SU-DHL-6 (cell line): ENCODE measurements around the gene NMNAT2.

ENCODE experiments used
- H2AFZ ChIP-seq: fragments of 200-600 bp; sonication (generic); 2 replicates; pipeline ENCODE4 v1.6.1; 2014; ENCODE audit warnings: low read depth, mild to moderate bottlenecking, moderate library complexity, mixed read lengths, antibody characterized with exemption, low read length; ENCODE audit not compliant: severe bottlenecking
- H3F3A ChIP-seq: fragments of 200-600 bp; shearing (Covaris generic); 2 replicates; pipeline ENCODE4 v1.6.0; 2016; ENCODE audit warnings: antibody characterized with exemption, mild to moderate bottlenecking; ENCODE audit not compliant: insufficient read depth
- H3K27ac ChIP-seq: fragments of 200-600 bp; sonication (generic); 2 replicates; pipeline ENCODE4 v1.5.1; 2016; ENCODE audit warnings: low read depth, mild to moderate bottlenecking, low read length, moderate library complexity, mixed read lengths
- H3K27me3 ChIP-seq: fragments of 200-600 bp; sonication (generic), shearing (Covaris generic); 2 replicates; pipeline ENCODE4 v1.6.0; 2014; ENCODE audit warnings: mild to moderate bottlenecking, low read length
- H3K36me3 ChIP-seq: fragments of 200-600 bp; sonication (generic); 2 replicates; pipeline ENCODE4 v1.6.1; 2014; ENCODE audit warnings: mild to moderate bottlenecking, low read length, mixed read lengths
- H3K4me2 ChIP-seq: fragments of 300-600, 200-600 bp; shearing (Covaris generic), sonication (generic); 2 replicates; pipeline ENCODE4 v1.6.0; 2014; ENCODE audit warnings: low read length, low read depth, mild to moderate bottlenecking; ENCODE audit not compliant: poor library complexity, severe bottlenecking
- H3K4me3 ChIP-seq: fragments of 200-600 bp; sonication (generic); 2 replicates; pipeline ENCODE4 v1.5.1; 2014; ENCODE audit warnings: antibody characterized with exemption, low read length, mild to moderate bottlenecking, mixed read lengths; ENCODE audit not compliant: insufficient read depth, poor library complexity, severe bottlenecking
- H3K79me2 ChIP-seq: fragments of 200-600 bp; sonication (generic); 2 replicates; pipeline ENCODE4 v1.6.1; 2014; ENCODE audit warnings: mild to moderate bottlenecking, low read length, moderate library complexity; ENCODE audit not compliant: insufficient read depth
- H3K9ac ChIP-seq: fragments of 200-600 bp; sonication (generic); 2 replicates; pipeline ENCODE4 v1.7.0; 2014; ENCODE audit warnings: mild to moderate bottlenecking, low read length
- H3K9me2 ChIP-seq: fragments of 200-600 bp; sonication (generic); replicated peaks from 2 replicates; pipeline ENCODE4 v1.6.1; 2014; ENCODE audit warnings: low read length; ENCODE audit not compliant: insufficient read depth
- H3K9me3 ChIP-seq: fragments of 200-600 bp; sonication (generic); 2 replicates; pipeline ENCODE4 v1.6.1; 2014; ENCODE audit warnings: low read length, mixed read lengths; ENCODE audit not compliant: insufficient read depth
- H4K20me1 ChIP-seq: fragments of 200-600 bp; sonication (generic); 2 replicates; pipeline ENCODE4 v1.6.1; 2014; ENCODE audit warnings: low read depth, mild to moderate bottlenecking, antibody characterized with exemption, low read length, moderate library complexity, mixed read lengths
- EZH2phosphoT487 ChIP-seq: fragments of 200-600 bp; sonication (generic), shearing (Covaris generic); conservative IDR thresholded peaks from 2 replicates; pipeline ENCODE4 v1.6.1; 2018; ENCODE audit warnings: mild to moderate bottlenecking, antibody characterized with exemption, low read length, moderate library complexity, mixed read lengths
- TF ChIP-seq, protein P1 (sequence below): fragments of 200-600 bp; sonication (generic); IDR thresholded peaks from one replicate; pipeline ENCODE4 v1.5.1; 2017; ENCODE audit warnings: antibody characterized with exemption, mild to moderate bottlenecking, low read length, moderate library complexity; ENCODE audit not compliant: insufficient read depth, poor library complexity, severe bottlenecking

The NMNAT2 gene

GRCh38 chr1:183457449-183457848, 39.3 kb upstream of the NMNAT2 start:
- H3K27ac ChIP-seq = no peak overlapping the region
- no peak overlapping the region for H3K4me2 ChIP-seq
- no peaks in the 10 kb centered on the region for H3K27me3 ChIP-seq
- H4K20me1 ChIP-seq = no peaks in the 10 kb centered on the region
- H2AFZ ChIP-seq = no peak overlapping the region
- H3K4me3 ChIP-seq = no peak overlapping the region
- no peaks in the 10 kb centered on the region for H3K79me2 ChIP-seq
- TF ChIP-seq, protein P1, sequence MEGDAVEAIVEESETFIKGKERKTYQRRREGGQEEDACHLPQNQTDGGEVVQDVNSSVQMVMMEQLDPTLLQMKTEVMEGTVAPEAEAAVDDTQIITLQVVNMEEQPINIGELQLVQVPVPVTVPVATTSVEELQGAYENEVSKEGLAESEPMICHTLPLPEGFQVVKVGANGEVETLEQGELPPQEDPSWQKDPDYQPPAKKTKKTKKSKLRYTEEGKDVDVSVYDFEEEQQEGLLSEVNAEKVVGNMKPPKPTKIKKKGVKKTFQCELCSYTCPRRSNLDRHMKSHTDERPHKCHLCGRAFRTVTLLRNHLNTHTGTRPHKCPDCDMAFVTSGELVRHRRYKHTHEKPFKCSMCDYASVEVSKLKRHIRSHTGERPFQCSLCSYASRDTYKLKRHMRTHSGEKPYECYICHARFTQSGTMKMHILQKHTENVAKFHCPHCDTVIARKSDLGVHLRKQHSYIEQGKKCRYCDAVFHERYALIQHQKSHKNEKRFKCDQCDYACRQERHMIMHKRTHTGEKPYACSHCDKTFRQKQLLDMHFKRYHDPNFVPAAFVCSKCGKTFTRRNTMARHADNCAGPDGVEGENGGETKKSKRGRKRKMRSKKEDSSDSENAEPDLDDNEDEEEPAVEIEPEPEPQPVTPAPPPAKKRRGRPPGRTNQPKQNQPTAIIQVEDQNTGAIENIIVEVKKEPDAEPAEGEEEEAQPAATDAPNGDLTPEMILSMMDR = no peak
- no peak for TF ChIP-seq EZH2phosphoT487
- H3K9ac ChIP-seq = no peak overlapping the region
- no peaks in the 10 kb centered on the region for H3K9me2 ChIP-seq
- H3F3A ChIP-seq = no peaks in the 10 kb centered on the region
- no peaks in the 10 kb centered on the region for H3K9me3 ChIP-seq
- no peaks in the 10 kb centered on the region for H3K36me3 ChIP-seq

GRCh38 chr1:183456826-183457225, 38.6 kb upstream of the NMNAT2 start:
- Histone ChIP-seq H3F3A (no peaks in the 10 kb centered on the region), H3K27me3 (no peaks in the 10 kb centered on the region), H3K36me3 (no peaks in the 10 kb centered on the region), H3K9ac (no peak overlapping the region), H3K79me2 (no peaks in the 10 kb centered on the region), H3K9me2 (no peaks in the 10 kb centered on the region), H3K4me3 (no peak overlapping the region), H3K27ac (no peak overlapping the region), H2AFZ (no peak overlapping the region), H4K20me1 (no peaks in the 10 kb centered on the region), H3K9me3 (no peaks in the 10 kb centered on the region), H3K4me2 (no peak overlapping the region)
- TF ChIP-seq, protein P1 = no peak
- TF ChIP-seq EZH2phosphoT487 = no peak

DNA sequence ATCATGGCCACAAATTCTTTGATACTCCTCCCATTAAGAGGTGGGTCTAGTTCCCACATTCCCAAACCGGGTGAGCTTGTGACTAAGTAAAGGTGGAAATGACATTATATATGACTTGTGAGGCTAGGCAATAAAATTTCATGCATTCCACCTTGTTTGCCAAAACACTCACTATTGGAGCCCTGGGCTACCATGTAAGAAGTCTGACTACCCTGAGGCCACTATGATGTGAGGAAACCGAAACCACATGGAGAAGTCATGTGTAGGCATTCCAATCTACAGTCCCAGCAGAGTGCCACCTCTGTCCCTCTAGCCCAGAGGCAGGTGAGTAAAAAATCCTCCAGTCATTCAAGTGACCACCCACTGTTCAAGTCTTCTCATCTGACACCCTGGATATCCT, 36.2 kb upstream of the NMNAT2 start:
- Histone ChIP-seq H3K36me3 (no peaks in the 10 kb centered on the region), H3K4me3 (no peak overlapping the region), H3K27me3 (no peaks in the 10 kb centered on the region), H3K79me2 (no peaks in the 10 kb centered on the region), H3K27ac (no peak overlapping the region), H3F3A (no peaks in the 10 kb centered on the region), H3K4me2 (no peak overlapping the region), H3K9me3 (no peaks in the 10 kb centered on the region), H2AFZ (no peak overlapping the region), H3K9ac (no peak overlapping the region), H3K9me2 (no peaks in the 10 kb centered on the region), H4K20me1 (no peaks in the 10 kb centered on the region)
- TF ChIP-seq, protein P1 = no peak
- TF ChIP-seq EZH2phosphoT487 = no peak
